Measurements from ENCODE around the gene ADAM33.

ADAM33 gene

GRCh38 chr20:3710011-3710466, 28.2 kb upstream of the ADAM33 start:
- in situ Hi-C loops (cut with HindIII; ENCODE audit: low sequenced_read_pairs), result no loop called here

- in situ Hi-C loops (cut with HindIII; ENCODE audit: low sequenced_read_pairs), result no loop called here
These were observed 25.7 kb upstream of the ADAM33 start for GRCh38 chr20:3707508-3707899.

GRCh38 chr20:3706774-3707507, 25.1 kb upstream of the ADAM33 start:
- in situ Hi-C loops (cut with HindIII; ENCODE audit: low sequenced_read_pairs), result no loop called here

DNA sequence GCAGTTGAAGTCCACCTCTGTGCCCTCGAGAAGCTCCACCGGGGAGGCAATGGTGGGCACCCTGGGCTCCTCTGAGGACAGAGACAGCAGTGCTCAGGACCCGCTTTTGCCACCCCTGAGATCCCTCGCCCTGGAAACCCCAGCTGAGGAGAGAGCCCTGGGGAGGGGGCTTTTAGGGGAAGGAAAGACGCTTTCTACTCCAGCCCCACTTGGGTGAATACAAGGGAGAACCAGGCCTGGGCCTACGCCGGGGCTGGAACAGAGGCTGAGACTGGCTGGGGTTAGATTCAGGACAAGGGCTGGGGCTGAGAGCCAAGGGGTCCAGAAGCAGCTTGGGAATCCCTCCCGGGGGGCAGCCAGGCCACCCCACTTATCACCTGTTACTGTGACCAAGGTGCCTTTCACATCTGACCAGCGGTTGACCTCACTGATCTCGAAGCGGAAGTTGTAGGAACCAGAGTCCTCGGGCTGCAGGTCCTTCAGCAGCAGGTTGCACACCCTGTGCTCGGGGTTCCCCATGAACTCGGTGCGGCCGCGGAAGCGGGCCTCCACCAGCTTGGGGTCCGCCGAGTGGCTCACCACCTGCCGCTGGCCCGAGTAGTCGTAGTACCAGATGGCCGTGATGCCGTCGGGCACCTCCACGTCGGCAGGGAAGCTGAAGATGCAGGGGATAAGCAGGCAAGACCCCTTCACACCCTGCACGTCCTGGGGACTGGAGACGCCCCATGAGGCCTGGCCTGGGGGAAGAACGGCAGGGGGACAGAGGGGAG, 24.3 kb upstream of the ADAM33 start:
- in situ Hi-C loops (cut with HindIII; ENCODE audit: low sequenced_read_pairs), result no loop called here

DNA sequence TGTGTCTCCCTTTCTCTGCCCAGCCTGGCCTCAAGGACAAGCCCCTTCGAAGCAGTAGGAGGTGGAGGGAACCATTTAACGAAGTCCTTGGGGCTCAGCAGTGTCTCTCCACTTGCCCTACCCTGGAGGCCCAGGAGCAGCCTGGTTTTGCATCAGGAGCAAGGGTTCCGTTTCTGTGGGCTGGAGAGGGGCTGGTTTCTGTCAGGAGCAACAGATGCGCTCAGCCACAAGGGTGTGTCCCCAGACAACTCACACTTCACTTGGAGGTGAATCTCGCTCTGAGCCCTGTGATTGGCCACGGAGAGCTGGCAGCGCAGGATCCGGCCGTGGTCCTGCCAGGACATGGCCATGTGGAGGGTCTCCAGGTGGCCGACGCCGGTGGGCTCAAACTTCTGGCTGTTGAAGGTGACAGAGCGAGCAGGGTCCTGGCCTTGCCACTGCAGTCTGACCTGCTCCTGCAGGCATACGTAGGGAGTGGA, 23.7 kb upstream of the ADAM33 start:
- in situ Hi-C loops (cut with HindIII; ENCODE audit: low sequenced_read_pairs), result no loop called here

DNA sequence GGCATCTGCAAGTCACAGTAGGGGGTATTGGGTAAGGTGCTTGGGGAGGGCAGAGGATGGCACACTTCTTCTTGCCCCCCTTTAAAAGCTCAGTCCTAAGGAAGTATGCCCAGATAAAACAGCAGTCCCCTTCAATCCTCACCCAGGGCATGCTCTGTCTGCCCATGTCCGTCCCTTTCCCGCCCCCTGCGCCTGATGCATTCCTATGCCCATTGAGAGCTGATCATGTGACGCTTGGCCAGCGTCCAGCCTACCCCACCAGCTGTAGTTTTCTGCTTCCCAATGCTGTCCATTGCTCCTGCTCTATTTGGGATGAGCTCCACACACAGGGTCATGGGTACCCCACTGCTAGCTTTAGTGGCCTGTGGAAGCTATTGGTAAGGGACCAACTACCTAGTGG, 22.3 kb upstream of the ADAM33 start:
- in situ Hi-C loops (cut with HindIII; ENCODE audit: low sequenced_read_pairs), result no loop called here

DNA sequence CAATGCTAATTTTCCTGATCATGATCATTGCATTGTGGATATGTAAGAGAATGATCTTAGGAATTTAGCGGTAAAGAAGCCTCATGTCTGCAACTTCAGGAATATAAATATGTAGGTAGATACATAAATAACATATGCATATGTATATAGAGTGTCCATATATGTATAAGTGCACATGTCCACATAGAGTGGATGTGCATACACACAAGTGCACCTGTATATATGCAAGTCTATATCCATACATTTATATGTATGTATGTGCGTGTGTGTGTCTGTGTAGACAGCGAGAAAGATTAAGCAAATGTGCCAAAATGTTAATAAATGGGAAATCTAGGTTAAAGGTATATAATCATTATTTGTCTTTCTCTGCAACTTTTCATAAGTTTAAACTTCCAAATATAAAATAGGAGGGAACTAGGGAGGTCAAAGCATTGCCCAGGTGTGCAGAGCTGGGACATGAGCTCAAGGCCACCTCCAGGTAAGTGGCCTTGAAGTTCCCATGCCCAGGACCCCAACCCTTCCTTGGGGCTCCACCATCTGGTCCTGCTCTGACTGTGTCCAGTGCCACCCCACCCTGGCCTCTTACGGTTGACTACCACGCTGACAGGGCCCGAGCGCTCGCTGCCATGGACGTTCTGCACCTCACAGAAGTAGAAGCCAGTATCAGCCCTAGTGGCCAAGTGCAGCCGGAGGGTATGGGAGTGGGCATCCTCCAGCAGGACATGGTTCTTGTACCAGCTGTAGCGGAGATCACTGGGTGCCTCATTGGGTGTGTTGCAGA, 21.0 kb upstream of the ADAM33 start:
- in situ Hi-C loops (cut with HindIII; ENCODE audit: low sequenced_read_pairs), result no loop called here

GRCh38 chr20:3701061-3701998, 19.5 kb upstream of the ADAM33 start:
- in situ Hi-C loops (cut with HindIII; ENCODE audit: low sequenced_read_pairs), result no loop called here

GRCh38 chr20:3699037-3699436, 17.2 kb upstream of the ADAM33 start:
- in situ Hi-C loops (cut with HindIII; ENCODE audit: low sequenced_read_pairs), result no loop called here

GRCh38 chr20:3698591-3699001, 16.8 kb upstream of the ADAM33 start:
- in situ Hi-C loops (cut with HindIII; ENCODE audit: low sequenced_read_pairs), result no loop called here

DNA sequence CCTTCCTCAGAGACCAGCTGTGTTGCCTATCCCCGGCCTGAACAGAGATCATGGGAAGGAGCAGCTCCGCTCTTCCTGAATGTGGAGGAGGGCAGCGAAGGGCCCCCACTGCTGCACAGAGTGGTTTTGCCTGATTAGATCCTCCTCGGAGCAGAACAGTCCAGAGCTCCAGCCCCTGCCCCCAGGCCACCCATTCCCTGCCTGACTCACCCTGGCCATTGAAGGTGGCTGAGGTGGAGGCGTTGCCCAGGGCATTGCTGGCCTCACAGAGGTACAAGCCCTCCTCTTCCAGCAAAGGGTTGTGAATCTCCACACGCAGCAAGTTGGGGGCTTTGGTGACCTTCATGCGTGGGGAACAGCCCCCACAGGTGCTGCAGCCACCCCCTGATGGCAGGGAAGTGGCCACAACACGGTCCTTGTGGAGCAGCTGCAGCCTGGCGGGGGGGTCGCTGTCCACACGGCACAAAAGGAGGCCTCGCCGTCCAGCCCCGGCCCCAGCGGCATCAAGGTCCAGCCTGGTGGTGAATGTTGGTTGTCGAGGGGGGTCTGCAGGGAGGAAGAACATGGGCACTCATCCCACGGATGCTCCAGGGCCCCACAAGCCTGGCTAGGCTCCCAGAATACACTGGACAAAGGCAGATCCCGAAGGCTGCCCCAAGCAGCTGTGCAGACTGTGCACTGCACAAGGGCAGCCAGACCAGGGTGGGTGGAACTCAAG, 15.9 kb upstream of the ADAM33 start:
- in situ Hi-C loops (cut with HindIII; ENCODE audit: low sequenced_read_pairs), result no loop called here

DNA sequence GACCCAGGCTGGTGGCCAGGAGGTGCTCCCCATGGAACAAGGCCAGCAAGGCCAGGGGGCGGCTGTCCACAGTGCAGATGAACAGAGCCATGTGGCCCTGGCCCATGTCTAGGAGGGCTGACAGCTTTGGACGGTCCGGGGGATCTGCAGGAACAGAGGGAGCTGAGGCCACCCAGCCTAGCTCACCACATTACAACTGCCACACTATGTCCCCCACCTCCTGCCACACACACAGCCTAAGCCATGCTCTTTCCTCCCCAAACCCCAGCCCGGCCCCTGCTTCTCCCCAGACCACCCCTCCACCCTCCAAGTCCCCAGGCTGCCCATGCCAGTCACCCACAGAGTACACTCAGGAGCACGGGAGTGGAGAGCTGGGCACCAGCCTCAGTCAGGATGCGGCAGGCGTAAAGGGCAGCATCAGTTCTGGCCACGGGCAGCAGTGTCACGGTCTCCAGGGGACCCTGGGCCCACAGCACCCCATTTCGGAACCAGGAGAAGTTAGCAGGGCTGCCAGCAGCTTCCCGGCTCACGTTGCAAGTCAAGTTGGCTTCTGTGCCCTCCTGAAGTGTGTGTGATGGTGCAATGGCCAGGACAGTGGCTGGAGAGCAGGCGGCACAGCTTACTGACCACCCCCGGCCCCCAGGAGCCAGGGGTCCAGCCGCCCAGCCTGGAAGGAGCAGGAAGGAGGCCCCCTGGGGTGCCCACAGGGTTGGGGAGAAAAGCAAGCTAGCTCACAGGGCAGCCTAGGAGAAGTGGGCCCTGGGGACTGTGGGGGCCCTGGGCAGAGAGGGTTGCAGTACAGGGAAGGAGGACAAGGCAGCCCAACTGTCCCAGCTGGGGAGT, 15.2 kb upstream of the ADAM33 start:
- in situ Hi-C loops (cut with HindIII; ENCODE audit: low sequenced_read_pairs), result no loop called here

- in situ Hi-C loops (cut with HindIII; ENCODE audit: low sequenced_read_pairs), result no loop called here
These were observed 14.4 kb upstream of the ADAM33 start for GRCh38 chr20:3696200-3696599.

- in situ Hi-C loops (cut with HindIII; ENCODE audit: low sequenced_read_pairs), result no loop called here
These were observed 13.1 kb upstream of the ADAM33 start for GRCh38 chr20:3694864-3695263.

DNA sequence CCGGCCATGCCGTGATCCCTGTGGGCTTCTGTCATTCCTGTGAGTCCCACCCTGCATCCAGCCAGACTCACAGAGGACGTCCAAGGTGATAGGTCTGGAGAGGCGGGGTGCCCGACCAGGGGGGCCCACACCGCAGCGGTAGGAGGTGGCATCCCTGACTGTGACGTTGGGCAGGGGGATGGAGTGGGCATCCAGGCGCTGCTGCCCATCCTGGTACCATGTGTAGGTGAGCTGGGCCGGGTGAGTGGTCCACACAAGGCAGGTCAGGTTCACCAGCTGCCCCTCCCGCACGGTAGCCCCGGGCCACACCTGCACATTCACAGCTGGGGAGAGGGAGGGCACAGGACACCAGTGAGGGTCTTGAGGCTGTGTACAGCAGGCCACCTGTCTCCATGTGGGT, 11.6 kb upstream of the ADAM33 start:
- in situ Hi-C loops (cut with HindIII; ENCODE audit: low sequenced_read_pairs), result no loop called here

- in situ Hi-C loops (cut with HindIII; ENCODE audit: low sequenced_read_pairs), result no loop called here
These were observed 11.0 kb upstream of the ADAM33 start for GRCh38 chr20:3692706-3693294.

- in situ Hi-C loops (cut with HindIII; ENCODE audit: low sequenced_read_pairs), result no loop called here
These were observed 10.1 kb upstream of the ADAM33 start for GRCh38 chr20:3691897-3692296.

GRCh38 chr20:3691306-3691705, 9.5 kb upstream of the ADAM33 start:
- in situ Hi-C loops (cut with HindIII; ENCODE audit: low sequenced_read_pairs), result no loop called here
